Tongue (tissue), 3 donors: ENCODE data around the gene SAP25. TPM values are rescaled to one million over a fixed set of nuclear protein-coding genes. Genes with fewer than 3 reads are reported as not detected.
"Not testable (repeated sequence)": the region's sequence is repeated elsewhere in the genome, so short reads cannot be mapped to it uniquely, and the experiment has no call there.

Source experiments
- DNase-seq: peaks from one replicate; pipeline ENCODE4 v3.0.0-alpha.2; 2015
- small RNA-seq: library from RNA; depleted of rRNA; stranded (forward); fragments of <200 nt; gene quantifications from one replicate; pipeline ENCODE3, GENCODE V24; 2014; ENCODE audit warnings: low replicate concordance
- total RNA-seq: library from RNA; depleted of rRNA; stranded (reverse); fragments of >200 nt; gene quantifications from one replicate; pipeline ENCODE4 v1.2.3, GENCODE V29; 2014

The SAP25 gene
- total RNA-seq, 1 donor from 2014 or later, result 2.9 TPM

- DNase-seq, result not testable (repeated sequence)
Observed at GRCh38 chr7:100535982-100536381, 37.7 kb downstream of the SAP25 start.

- DNase-seq, result peak; percentile 15
Observed at GRCh38 chr7:100532165-100533022, 41.3 kb downstream of the SAP25 start.

- DNase-seq, result not testable (repeated sequence)
Observed at GRCh38 chr7:100528108-100528866, 45.4 kb downstream of the SAP25 start.

GRCh38 chr7:100523192-100523591, 50.5 kb downstream of the SAP25 start:
- DNase-seq, result not testable (repeated sequence)

Small RNA genes lying within 50 kb of the gene (small RNA-seq; reads per million reads assigned to genes)
- not detected for gene RN7SL416P
- gene SAP25, result not detected

Other genes with a start within 250 kb of the SAP25 start
- 14.8 TPM for gene PILRB, start 215.8 kb downstream of the SAP25 start, total RNA-seq
- 1.1 TPM for gene PILRA, start 200.4 kb downstream of the SAP25 start, total RNA-seq
- 2.1 TPM for gene ZCWPW1, start 145.2 kb downstream of the SAP25 start, total RNA-seq
- gene MEPCE, start 144.1 kb downstream of the SAP25 start, total RNA-seq, result 23.9 TPM
- 10.3 TPM for gene PPP1R35, start 137.4 kb downstream of the SAP25 start, total RNA-seq
- gene SPACDR, start 109.6 kb downstream of the SAP25 start, total RNA-seq, result not detected
- gene TSC22D4, start 94.7 kb downstream of the SAP25 start, total RNA-seq, result 25.2 TPM
- gene NYAP1, start 90.0 kb downstream of the SAP25 start, total RNA-seq, result 2.3 TPM
- gene AGFG2, start 34.7 kb downstream of the SAP25 start, total RNA-seq, result 7.6 TPM
- 30.1 TPM for gene LRCH4, start 12.2 kb upstream of the SAP25 start, total RNA-seq
- 1.2 TPM for gene FBXO24, start 12.4 kb upstream of the SAP25 start, total RNA-seq
- 88.0 TPM for gene PCOLCE, start 28.5 kb upstream of the SAP25 start, total RNA-seq
- gene MOSPD3, start 38.6 kb upstream of the SAP25 start, total RNA-seq, result 4.4 TPM
- 1.3 TPM for gene TFR2, start 67.7 kb upstream of the SAP25 start, total RNA-seq
- not detected for gene ACTL6B, start 82.5 kb upstream of the SAP25 start, total RNA-seq
- gene GNB2, start 99.8 kb upstream of the SAP25 start, total RNA-seq, result 87.1 TPM
- 28.2 TPM for gene GIGYF1, start 120.3 kb upstream of the SAP25 start, total RNA-seq
- 23.1 TPM for gene POP7, start 132.2 kb upstream of the SAP25 start, total RNA-seq
- not detected for gene EPO, start 146.6 kb upstream of the SAP25 start, total RNA-seq
- not detected for gene ZAN, start 159.7 kb upstream of the SAP25 start, total RNA-seq